Spleen (tissue), 11 donors: ENCODE data around the gene YTHDF1. TPM values are rescaled to one million over a fixed set of nuclear protein-coding genes. Genes with fewer than 3 reads are reported as not detected.

Experiments used
- DNase-seq: peaks from one replicate; pipeline ENCODE4 v3.0.0-alpha.2; 2020
- H3K27ac ChIP-seq, 8 donors: fragments of 200-600 bp; sonication (generic) in 7 of 8; 1 replicate in 4 of 8; 2 replicates in 4 of 8; pipeline versions ENCODE4 v1.5.0 to v1.8.0; 2016 to 2021; ENCODE audit warnings: inconsistent platforms in 4 of 8, mild to moderate bottlenecking in 4 of 8, moderate library complexity in 1 of 8
- H3K27me3 ChIP-seq, 7 donors: fragments of 200-600 bp; sonication (generic) in 6 of 7; replicated peaks in 1 of 7; 1 replicate in 4 of 7; 2 replicates in 3 of 7; pipeline versions ENCODE4 v1.5.0 to v1.8.0; 2016 to 2021; ENCODE audit warnings: inconsistent platforms in 3 of 7, mild to moderate bottlenecking in 1 of 7
- H3K36me3 ChIP-seq, 6 donors: fragments of 200-600 bp; sonication (generic) in 5 of 6; 1 replicate in 4 of 6; 2 replicates in 2 of 6; pipeline versions ENCODE4 v1.5.0 to v1.8.0; 2016 to 2021; ENCODE audit warnings: inconsistent platforms in 2 of 6
- H3K4me1 ChIP-seq, 6 donors: fragments of 200-600 bp; sonication (generic) in 5 of 6; 1 replicate in 3 of 6; 2 replicates in 3 of 6; pipeline versions ENCODE4 v1.5.0 to v1.8.0; 2016 to 2021; ENCODE audit warnings: inconsistent platforms in 3 of 6
- H3K4me3 ChIP-seq, 8 donors: fragments of 200-600 bp; sonication (generic) in 7 of 8; 1 replicate in 4 of 8; 2 replicates in 4 of 8; pipeline versions ENCODE4 v1.5.0 to v1.8.0; 2016 to 2021; ENCODE audit warnings: inconsistent platforms in 4 of 8, mild to moderate bottlenecking in 4 of 8, moderate library complexity in 2 of 8
- H3K9me3 ChIP-seq, 8 donors: fragments of 200-600 bp; sonication (generic) in 7 of 8; 1 replicate in 4 of 8; 2 replicates in 4 of 8; pipeline versions ENCODE4 v1.5.0 to v1.8.0; 2016 to 2021; ENCODE audit warnings: inconsistent platforms in 4 of 8
- CTCF ChIP-seq, 11 experiments: fragments of 200-600 bp in 7 of 11; fragments of 450-650 bp in 4 of 11; sonication (generic) in 4 of 11; IDR thresholded peaks in 8 of 11; conservative IDR thresholded peaks in 3 of 11; 1 replicate in 7 of 11; 2 replicates in 4 of 11; pipeline versions ENCODE4 v1.4.0 to v1.8.0; 2016 to 2021; ENCODE audit warnings: antibody characterized with exemption in 11 of 11, inconsistent platforms in 4 of 11, mild to moderate bottlenecking in 1 of 11
- POLR2A ChIP-seq, 3 donors: fragments of 450-650 bp; IDR thresholded peaks; one replicate each; pipeline ENCODE4 v1.5.1; 2017; ENCODE audit warnings: antibody characterized with exemption in 3 of 3, mild to moderate bottlenecking in 1 of 3
- POLR2AphosphoS5 ChIP-seq, 3 donors: sonication (generic); formaldehyde crosslinking; IDR thresholded peaks; one replicate each; pipeline ENCODE4 v1.5.1; 2017; ENCODE audit warnings: antibody characterized with exemption in 3 of 3
- WGBS, 5 donors: extraction: QIAGEN DNeasy Blood & Tissue Kit in 3 of 5; methylation state at CpG; one replicate each; pipeline versions ENCODE4 v1.1.5 to v1.1.7; 2013 to 2018; 5-methylcytosine and 5-hydroxymethylcytosine counted together
- intact Hi-C: fragments of 100-400 bp; cut with DNase I; formaldehyde crosslinking; loops from one replicate; pipeline ENCODE4 v1.15.0; 2023; ENCODE audit warnings: low total_unique reads
- polyA plus RNA-seq, 3 donors: library from polyadenylated mRNA; stranded (reverse); fragments of 200-250 nt; gene quantifications; one replicate each; pipeline ENCODE4 v1.2.1, GENCODE V29; 2013
- total RNA-seq, 7 donors: library from RNA; depleted of rRNA in 3 of 7; stranded (reverse); fragments of >200 nt in 3 of 7; fragmentation: NEBNext Ultra II Directional in 4 of 7; extraction: Animal tissue kit (Norgen Biotek cat#: 25700) in 4 of 7; gene quantifications; one replicate each; pipeline versions ENCODE4 v1.1.0 to v1.2.1, GENCODE V29; 2016 to 2021
- donor health status: healthy with polysubstance abuse.
- donor health status: DM: no; HTN: no; CAD: no; lungs with moderate emphysema.
- donor health status: DM: no; HTN: no; CAD: no.
- donor health status: Bipolar disorder and iron deficiency.
- donor health status: healthy.
- donor health status: DM: no; HTN: no; CAD: no.
- donor health status: DM: yes; HTN: yes; CAD: no.

The YTHDF1 gene
- total and polyA plus RNA-seq, 10 donors, result 18.8 to 41.6 (median 33.0) TPM

- Histone ChIP-seq H3K4me1 (peaks cover 16 to 63% (median 50%) of the 10 kb centered on the region in 6 donors), H3K27ac (peak overlapping the region; percentile 53 to 91 (median 84)), H3K4me3 (peak overlapping the region; percentile 83 to 98 (median 89)), H3K36me3 (peaks cover 0 to 45% (median 28%) of the 10 kb centered on the region in 6 donors), H3K27me3 (peaks cover 0 to 7% (median 0%) of the 10 kb centered on the region in 7 donors), H3K9me3 (no peaks in the 10 kb centered on the region)
- 2 to 6% (median 3%) methylated on average over 48 to 81 of the region's 81 CpGs for WGBS, 5 donors
- intact Hi-C loops, result no loop called here
- TF ChIP-seq CTCF (IDR thresholded peaks at IDR 0.05 in 8 of 11, conservative IDR thresholded peaks at IDR 0.05 in 3 of 11), result peak in 1 of 11 experiments; percentile 42
- TF ChIP-seq POLR2AphosphoS5 (IDR thresholded peaks at IDR 0.05), result no peak
- TF ChIP-seq POLR2A (IDR thresholded peaks at IDR 0.05), result no peak
- no peak for DNase-seq
These were observed 560 bp downstream of the YTHDF1 start for GRCh38 chr20:63215101-63216040.

GRCh38 chr20:63214514-63214913 lies 1.4 kb downstream of the YTHDF1 start:
- Histone ChIP-seq H3K27ac (peak overlapping the region in 3 of 8 donors; percentile 89 to 91 (median 91)), H3K9me3 (no peaks in the 10 kb centered on the region), H3K27me3 (no peaks in the 10 kb centered on the region), H3K36me3 (peaks cover 0 to 54% (median 36%) of the 10 kb centered on the region in 6 donors), H3K4me3 (peak overlapping the region in 6 of 8 donors; percentile 83 to 98 (median 90)), H3K4me1 (peaks cover 16 to 71% (median 58%) of the 10 kb centered on the region in 6 donors)
- no peak for DNase-seq
- 73 to 85% (median 80%) methylated on average over 6 of the region's 6 CpGs for WGBS, 5 donors
- intact Hi-C loops, result no loop called here
- TF ChIP-seq POLR2A (IDR thresholded peaks at IDR 0.05) (no peak), CTCF (IDR thresholded peaks at IDR 0.05 in 8 of 11, conservative IDR thresholded peaks at IDR 0.05 in 3 of 11) (no peak), POLR2AphosphoS5 (IDR thresholded peaks at IDR 0.05) (no peak)

GRCh38 chr20:63212792-63213191 lies 3.1 kb downstream of the YTHDF1 start:
- Histone ChIP-seq H3K9me3 (no peaks in the 10 kb centered on the region), H3K27ac (no peak overlapping the region), H3K36me3 (peaks cover 0 to 71% (median 50%) of the 10 kb centered on the region in 6 donors), H3K4me3 (no peak overlapping the region), H3K27me3 (no peaks in the 10 kb centered on the region), H3K4me1 (peaks cover 16 to 87% (median 64%) of the 10 kb centered on the region in 6 donors)
- no peak for TF ChIP-seq POLR2A (IDR thresholded peaks at IDR 0.05)
- no peak for TF ChIP-seq CTCF (IDR thresholded peaks at IDR 0.05 in 8 of 11, conservative IDR thresholded peaks at IDR 0.05 in 3 of 11)
- TF ChIP-seq POLR2AphosphoS5 (IDR thresholded peaks at IDR 0.05), result no peak
- intact Hi-C loops, result no loop called here
- DNase-seq, result no peak
- WGBS, 5 donors, result 81 to 95% (median 92%) methylated on average over 4 to 5 of the region's 5 CpGs

GRCh38 chr20:63212393-63212730 lies 3.6 kb downstream of the YTHDF1 start:
- 80 to 92% (median 87%) methylated on average over 5 of the region's 5 CpGs for WGBS, 5 donors
- no peak for DNase-seq
- Histone ChIP-seq H3K36me3 (peaks cover 0 to 75% (median 54%) of the 10 kb centered on the region in 6 donors), H3K27me3 (no peaks in the 10 kb centered on the region), H3K9me3 (no peaks in the 10 kb centered on the region), H3K4me3 (no peak overlapping the region), H3K27ac (no peak overlapping the region), H3K4me1 (peaks cover 16 to 87% (median 64%) of the 10 kb centered on the region in 6 donors)
- TF ChIP-seq POLR2A (IDR thresholded peaks at IDR 0.05) (no peak), CTCF (IDR thresholded peaks at IDR 0.05 in 8 of 11, conservative IDR thresholded peaks at IDR 0.05 in 3 of 11) (no peak), POLR2AphosphoS5 (IDR thresholded peaks at IDR 0.05) (no peak)
- intact Hi-C loops, result no loop called here
